Articular chondrocyte of knee joint (primary cell): ENCODE measurements around the gene ONECUT1. TPM values are rescaled to one million over a fixed set of nuclear protein-coding genes. Genes with fewer than 3 reads are reported as not detected.

Source experiments
- total RNA-seq: library from RNA; depleted of rRNA; stranded (reverse); fragments of >200 nt; gene quantifications from 2 replicates; pipeline ENCODE4 v1.2.3, GENCODE V29; 2012

Gene ONECUT1
- not detected in 2 replicates for total RNA-seq

DNA sequence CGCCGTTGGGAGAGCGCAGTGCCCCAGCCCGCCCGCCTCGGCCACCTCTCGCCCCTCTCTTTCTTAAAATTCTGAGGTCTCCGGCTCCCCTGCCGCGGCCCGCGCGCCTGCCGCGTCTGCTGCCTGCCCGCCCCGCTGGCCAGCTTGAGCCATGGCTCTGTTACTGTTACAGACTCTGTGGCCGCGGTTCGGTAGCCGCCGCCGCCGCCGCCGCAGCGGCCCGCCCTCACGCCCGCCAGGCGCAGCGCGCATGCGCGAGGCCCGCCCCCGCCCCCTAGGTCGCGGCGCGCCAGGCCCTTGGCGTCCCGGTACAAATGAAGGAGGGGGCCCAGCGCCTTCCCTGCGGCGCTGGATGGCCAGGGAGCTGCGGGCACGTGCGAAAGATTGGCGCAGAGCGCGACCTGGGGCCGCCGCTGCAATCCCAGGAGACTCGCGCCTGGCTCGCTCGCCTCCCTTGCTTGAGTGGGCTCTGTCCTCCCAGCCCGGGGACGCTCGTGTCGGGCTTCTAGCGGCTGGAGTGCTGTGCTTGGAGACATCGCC, at the start of gene ONECUT1:
Gene ONECUT1 (minus strand): TSS at position 168 of the 540 bp plus-strand sequence. CDS start 452 bp downstream, outside the sequence.

Other genes starting within 250 kb of the ONECUT1 start
- gene ARPP19, start 221.3 kb downstream of the ONECUT1 start, total RNA-seq = 115 and 147 TPM in 2 replicates
- 45.5 and 54.5 TPM in 2 replicates for gene ATOSA, start 110.9 kb downstream of the ONECUT1 start, total RNA-seq